HepG2 (cell line): Measurements from ENCODE around the gene CAB39. TPM values are rescaled to one million over a fixed set of nuclear protein-coding genes. Genes with fewer than 3 reads are reported as not detected.

Experiments
- ATAC-seq: fragments of 200-7000 bp; cut with Tn5 transposase; 3 replicates; pipeline ENCODE4 v1.9.1; 2020; ENCODE audit warnings: mild to moderate bottlenecking, moderate library complexity
- BruUV-seq: library from RNA; stranded (reverse); fragments of 400-500 nt; replicated peaks from 2 replicates; lab custom pipeline; 2021; lab: Mats Ljungman, UMichigan
- CTCF ChIA-PET: fragments of 300-600 bp; formaldehyde crosslinking; extraction: SDS; loops from one replicate; lab custom pipeline; 2021; ENCODE audit warnings: low total read pairs, inconsistent platforms, low intra/inter-chr PET ratio; lab: Yijun Ruan, JAX
- POLR2A ChIA-PET: fragments of 350-600 bp; sonication (Branson Sonifier 250); formaldehyde crosslinking; loops from one replicate; lab custom pipeline; 2020; ENCODE audit warnings: antibody characterized with exemption, inconsistent platforms; lab: Yijun Ruan, JAX
- DNase-seq: peaks from one replicate; pipeline ENCODE4 v3.0.0-alpha.2; 2015; ENCODE audit warnings: low spot score
- FAIRE-seq: peaks from 3 replicates; lab custom pipeline; 2011; peaks lifted over from hg19 to GRCh38; lab: Jason Lieb, UNC
- H2AFZ ChIP-seq: one replicate; pipeline ENCODE4 v1.6.1; 2011; ENCODE audit warnings: low read length, inconsistent platforms
- H3K27ac ChIP-seq: fragments of 300-600 bp; 3 replicates; pipeline ENCODE4 v1.8.0; 2011; ENCODE audit warnings: mixed run types, mild to moderate bottlenecking, mixed read lengths, low read length, inconsistent platforms; ENCODE audit not compliant: insufficient read depth; ENCODE audit errors: extremely low read length
- H3K27me3 ChIP-seq, 2 experiments: fragments of 200-600 bp in 1 of 2; 2 replicates in 1 of 2; 3 replicates in 1 of 2; pipeline versions ENCODE4 v1.6.0 to v1.8.0; 2011; ENCODE audit warnings: low read length in 2 of 2, mild to moderate bottlenecking in 2 of 2, moderate library complexity in 2 of 2, inconsistent platforms in 1 of 2; ENCODE audit not compliant: insufficient read depth in 2 of 2, control insufficient read depth in 1 of 2
- H3K36me3 ChIP-seq, 2 experiments: fragments of 200-600 bp in 1 of 2; replicated peaks in 1 of 2; 2 replicates in 1 of 2; 3 replicates in 1 of 2; pipeline versions ENCODE4 v1.5.1 to v1.8.0; 2011; ENCODE audit warnings: low read length in 2 of 2, inconsistent platforms in 1 of 2; ENCODE audit not compliant: insufficient read depth in 2 of 2, control insufficient read depth in 1 of 2
- H3K4me1 ChIP-seq: 2 replicates; pipeline ENCODE4 v1.5.1; 2012; ENCODE audit warnings: low read length, inconsistent platforms; ENCODE audit not compliant: insufficient read depth
- H3K4me2 ChIP-seq: 2 replicates; pipeline ENCODE4 v1.6.0; 2011; ENCODE audit warnings: low read depth, low read length, inconsistent platforms
- H3K4me3 ChIP-seq, 3 experiments: fragments of 200-600 bp in 1 of 3; sonication (generic), shearing (Covaris generic) in 1 of 3; replicated peaks in 1 of 3; 2 replicates each; pipeline ENCODE4 v1.5.1; 2011 to 2016; ENCODE audit warnings: low read length in 3 of 3, inconsistent platforms in 2 of 3, low read depth in 2 of 3, mild to moderate bottlenecking in 2 of 3, control low read depth in 1 of 3, mixed read lengths in 1 of 3; ENCODE audit not compliant: insufficient read depth in 1 of 3
- H3K79me2 ChIP-seq: one replicate; pipeline ENCODE4 v1.6.1; 2011; ENCODE audit warnings: low read length, inconsistent platforms; ENCODE audit not compliant: insufficient read depth
- H3K9ac ChIP-seq: 2 replicates; pipeline ENCODE4 v1.6.0; 2011; ENCODE audit warnings: mild to moderate bottlenecking, low read depth, low read length, inconsistent platforms; ENCODE audit not compliant: insufficient read depth
- H3K9me3 ChIP-seq: 2 replicates; pipeline ENCODE4 v1.5.1; 2012; ENCODE audit warnings: mild to moderate bottlenecking, low read length
- H4K20me1 ChIP-seq: 2 replicates; pipeline ENCODE4 v1.6.0; 2011; ENCODE audit warnings: inconsistent platforms, mild to moderate bottlenecking, low read length, moderate library complexity; ENCODE audit not compliant: insufficient read depth
- MAFK ChIP-seq, 2 experiments: IDR thresholded peaks in 1 of 2; conservative IDR thresholded peaks in 1 of 2; 2 replicates each; pipeline ENCODE4 v1.6.1; 2011; ENCODE audit warnings: improper control_type of control experiment in 2 of 2, low read length in 2 of 2
- THAP11 ChIP-seq: IDR thresholded peaks from 2 replicates; pipeline ENCODE4 v1.6.1; 2016; ENCODE audit warnings: missing biosample characterization, missing genetic modification reagents
- ZBTB42 ChIP-seq: sonication (generic); formaldehyde crosslinking; IDR thresholded peaks from 2 replicates; pipeline ENCODE4 v1.5.0; 2020; ENCODE audit warnings: mild to moderate bottlenecking, missing genetic modification reagents
- ZNF674 ChIP-seq: sonication (generic); formaldehyde crosslinking; IDR thresholded peaks from 2 replicates; pipeline ENCODE4 v1.5.0; 2020; ENCODE audit warnings: low read depth, mild to moderate bottlenecking, missing genetic modification reagents
- WGBS: methylation state at CpG from one replicate; pipeline ENCODE4 v1.1.6; 2017; ENCODE audit warnings: low lambda C conversion rate; 5-methylcytosine and 5-hydroxymethylcytosine counted together
- in situ Hi-C: cut with HindIII; loops from 2 replicates; pipeline ENCODE4 v1.10.0; 2017; ENCODE audit warnings: low pct_unique_long_range_greater_than_20kb; ENCODE audit not compliant: extremely low pct_ligation_motif_present
- intact Hi-C: fragments of 100-400 bp; cut with micrococcal nuclease; formaldehyde crosslinking; loops from one replicate; pipeline ENCODE4 v1.10.0; 2022; ENCODE audit not compliant: unreplicated experiment
- polyA plus RNA-seq, 8 experiments: library from polyadenylated mRNA; depleted of rRNA in 3 of 8; stranded (reverse) in 7 of 8; unstranded in 1 of 8; fragments of >200 nt; fragmentation: Illumina TruSeq in 4 of 8; extraction: Trizol in 4 of 8; gene quantifications; 2 replicates each; pipeline versions ENCODE4 v1.2.1 to v1.2.3, GENCODE V29; 2011 to 2016; ENCODE audit warnings: low read depth in 4 of 8, missing spikeins in 1 of 8, mixed read lengths in 1 of 8; ENCODE audit not compliant: insufficient read depth in 1 of 8
- total RNA-seq, 5 experiments: library from RNA; depleted of rRNA; stranded (reverse); fragments of >200 nt; fragmentation: Illumina TruSeq; extraction: Trizol; gene quantifications; 2 replicates each; pipeline ENCODE4 v1.2.3, GENCODE V29; 2016; ENCODE audit warnings: low read depth in 1 of 5
- TF ChIP-seq, protein P1 (sequence below): sonication (generic); formaldehyde crosslinking; conservative IDR thresholded peaks from 2 replicates; pipeline ENCODE4 v1.5.0; 2020; ENCODE audit warnings: missing genetic modification reagents
- TF ChIP-seq, protein P2 (sequence below): sonication (generic); formaldehyde crosslinking; IDR thresholded peaks from 2 replicates; pipeline ENCODE4 v1.4.0; 2020; ENCODE audit warnings: missing genetic modification reagents, borderline replicate concordance
- TF ChIP-seq, protein P3 (sequence below), 2 experiments: IDR thresholded peaks; 2 replicates each; pipeline ENCODE4 v1.6.1; 2011 to 2012; ENCODE audit warnings: low read length in 2 of 2, borderline replicate concordance in 1 of 2, low read depth in 1 of 2, mild to moderate bottlenecking in 1 of 2, moderate library complexity in 1 of 2

The CAB39 gene
- total and polyA plus RNA-seq, 2 of the 13 experiments (the other 11 are each of a cell fraction or from before 2014, with no cell fraction given): 19.3 to 45.3 TPM

DNA sequence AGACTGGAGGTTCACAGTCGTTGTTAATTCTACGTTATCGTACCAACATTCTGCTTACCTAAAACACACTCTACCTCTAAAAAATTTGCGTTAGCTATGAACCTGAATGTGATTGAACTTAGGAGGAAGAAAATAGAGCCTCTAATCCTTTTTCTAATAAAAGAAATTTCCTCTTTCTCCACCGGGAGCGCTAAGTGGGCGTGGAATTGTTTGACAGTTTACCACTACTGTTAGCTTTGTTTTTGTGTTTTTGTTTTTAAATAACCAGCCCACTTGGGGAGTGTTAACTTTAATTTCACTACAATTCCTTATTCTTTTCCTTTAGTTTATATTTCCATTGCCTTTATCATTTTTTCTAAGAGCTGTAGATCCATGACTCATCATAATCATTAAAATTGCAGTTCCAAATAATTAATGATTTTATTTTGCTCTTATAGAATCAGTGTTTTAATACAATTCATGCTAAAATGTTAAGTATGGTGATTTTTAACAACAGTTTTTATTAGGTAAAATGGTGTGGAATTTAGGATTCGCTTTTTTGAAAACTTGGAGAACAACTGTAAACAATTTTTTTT is 97.1 kb downstream of the CAB39 start:
- H4K20me1 ChIP-seq: no peaks in the 10 kb centered on the region
- ChIA-PET CTCF (no interaction called here), POLR2A (no interaction called here)
- peaks cover 12 to 38% of the 10 kb centered on the region in 2 experiments for H3K36me3 ChIP-seq
- H3K4me2 ChIP-seq: no peak overlapping the region
- FAIRE-seq: no peak
- H3K4me1 ChIP-seq: no peaks in the 10 kb centered on the region
- H3K9me3 ChIP-seq: no peaks in the 10 kb centered on the region
- intact Hi-C loops (no loop called here), in situ Hi-C loops (loop anchor here (25.0 kb wide), 1 partner anchor 797 kb away; no protein-coding TSS in a partner anchor)
- WGBS: 95% methylated on average over 8 of the region's 8 CpGs
- no TSS peak for BruUV-seq
- no peak for DNase-seq
- H3K9ac ChIP-seq: no peak overlapping the region
- TF ChIP-seq THAP11 (CRISPR knock-in tag): no peak
- TF ChIP-seq, protein P1, sequence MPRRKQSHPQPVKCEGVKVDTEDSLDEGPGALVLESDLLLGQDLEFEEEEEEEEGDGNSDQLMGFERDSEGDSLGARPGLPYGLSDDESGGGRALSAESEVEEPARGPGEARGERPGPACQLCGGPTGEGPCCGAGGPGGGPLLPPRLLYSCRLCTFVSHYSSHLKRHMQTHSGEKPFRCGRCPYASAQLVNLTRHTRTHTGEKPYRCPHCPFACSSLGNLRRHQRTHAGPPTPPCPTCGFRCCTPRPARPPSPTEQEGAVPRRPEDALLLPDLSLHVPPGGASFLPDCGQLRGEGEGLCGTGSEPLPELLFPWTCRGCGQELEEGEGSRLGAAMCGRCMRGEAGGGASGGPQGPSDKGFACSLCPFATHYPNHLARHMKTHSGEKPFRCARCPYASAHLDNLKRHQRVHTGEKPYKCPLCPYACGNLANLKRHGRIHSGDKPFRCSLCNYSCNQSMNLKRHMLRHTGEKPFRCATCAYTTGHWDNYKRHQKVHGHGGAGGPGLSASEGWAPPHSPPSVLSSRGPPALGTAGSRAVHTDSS (CRISPR knock-in tag): no peak
- no peak for TF ChIP-seq ZBTB42
- TF ChIP-seq, protein P2, sequence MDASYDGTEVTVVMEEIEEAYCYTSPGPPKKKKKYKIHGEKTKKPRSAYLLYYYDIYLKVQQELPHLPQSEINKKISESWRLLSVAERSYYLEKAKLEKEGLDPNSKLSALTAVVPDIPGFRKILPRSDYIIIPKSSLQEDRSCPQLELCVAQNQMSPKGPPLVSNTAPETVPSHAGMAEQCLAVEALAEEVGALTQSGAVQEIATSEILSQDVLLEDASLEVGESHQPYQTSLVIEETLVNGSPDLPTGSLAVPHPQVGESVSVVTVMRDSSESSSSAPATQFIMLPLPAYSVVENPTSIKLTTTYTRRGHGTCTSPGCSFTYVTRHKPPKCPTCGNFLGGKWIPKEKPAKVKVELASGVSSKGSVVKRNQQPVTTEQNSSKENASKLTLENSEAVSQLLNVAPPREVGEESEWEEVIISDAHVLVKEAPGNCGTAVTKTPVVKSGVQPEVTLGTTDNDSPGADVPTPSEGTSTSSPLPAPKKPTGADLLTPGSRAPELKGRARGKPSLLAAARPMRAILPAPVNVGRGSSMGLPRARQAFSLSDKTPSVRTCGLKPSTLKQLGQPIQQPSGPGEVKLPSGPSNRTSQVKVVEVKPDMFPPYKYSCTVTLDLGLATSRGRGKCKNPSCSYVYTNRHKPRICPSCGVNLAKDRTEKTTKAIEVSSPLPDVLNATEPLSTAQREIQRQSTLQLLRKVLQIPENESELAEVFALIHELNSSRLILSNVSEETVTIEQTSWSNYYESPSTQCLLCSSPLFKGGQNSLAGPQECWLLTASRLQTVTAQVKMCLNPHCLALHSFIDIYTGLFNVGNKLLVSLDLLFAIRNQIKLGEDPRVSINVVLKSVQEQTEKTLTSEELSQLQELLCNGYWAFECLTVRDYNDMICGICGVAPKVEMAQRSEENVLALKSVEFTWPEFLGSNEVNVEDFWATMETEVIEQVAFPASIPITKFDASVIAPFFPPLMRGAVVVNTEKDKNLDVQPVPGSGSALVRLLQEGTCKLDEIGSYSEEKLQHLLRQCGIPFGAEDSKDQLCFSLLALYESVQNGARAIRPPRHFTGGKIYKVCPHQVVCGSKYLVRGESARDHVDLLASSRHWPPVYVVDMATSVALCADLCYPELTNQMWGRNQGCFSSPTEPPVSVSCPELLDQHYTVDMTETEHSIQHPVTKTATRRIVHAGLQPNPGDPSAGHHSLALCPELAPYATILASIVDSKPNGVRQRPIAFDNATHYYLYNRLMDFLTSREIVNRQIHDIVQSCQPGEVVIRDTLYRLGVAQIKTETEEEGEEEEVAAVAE (CRISPR knock-in tag): no peak
- TF ChIP-seq ZNF674 (CRISPR knock-in tag): no peak
- TF ChIP-seq, protein P3, sequence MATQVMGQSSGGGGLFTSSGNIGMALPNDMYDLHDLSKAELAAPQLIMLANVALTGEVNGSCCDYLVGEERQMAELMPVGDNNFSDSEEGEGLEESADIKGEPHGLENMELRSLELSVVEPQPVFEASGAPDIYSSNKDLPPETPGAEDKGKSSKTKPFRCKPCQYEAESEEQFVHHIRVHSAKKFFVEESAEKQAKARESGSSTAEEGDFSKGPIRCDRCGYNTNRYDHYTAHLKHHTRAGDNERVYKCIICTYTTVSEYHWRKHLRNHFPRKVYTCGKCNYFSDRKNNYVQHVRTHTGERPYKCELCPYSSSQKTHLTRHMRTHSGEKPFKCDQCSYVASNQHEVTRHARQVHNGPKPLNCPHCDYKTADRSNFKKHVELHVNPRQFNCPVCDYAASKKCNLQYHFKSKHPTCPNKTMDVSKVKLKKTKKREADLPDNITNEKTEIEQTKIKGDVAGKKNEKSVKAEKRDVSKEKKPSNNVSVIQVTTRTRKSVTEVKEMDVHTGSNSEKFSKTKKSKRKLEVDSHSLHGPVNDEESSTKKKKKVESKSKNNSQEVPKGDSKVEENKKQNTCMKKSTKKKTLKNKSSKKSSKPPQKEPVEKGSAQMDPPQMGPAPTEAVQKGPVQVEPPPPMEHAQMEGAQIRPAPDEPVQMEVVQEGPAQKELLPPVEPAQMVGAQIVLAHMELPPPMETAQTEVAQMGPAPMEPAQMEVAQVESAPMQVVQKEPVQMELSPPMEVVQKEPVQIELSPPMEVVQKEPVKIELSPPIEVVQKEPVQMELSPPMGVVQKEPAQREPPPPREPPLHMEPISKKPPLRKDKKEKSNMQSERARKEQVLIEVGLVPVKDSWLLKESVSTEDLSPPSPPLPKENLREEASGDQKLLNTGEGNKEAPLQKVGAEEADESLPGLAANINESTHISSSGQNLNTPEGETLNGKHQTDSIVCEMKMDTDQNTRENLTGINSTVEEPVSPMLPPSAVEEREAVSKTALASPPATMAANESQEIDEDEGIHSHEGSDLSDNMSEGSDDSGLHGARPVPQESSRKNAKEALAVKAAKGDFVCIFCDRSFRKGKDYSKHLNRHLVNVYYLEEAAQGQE (IDR thresholded peaks at IDR 0.05; ENCODE audit: borderline replicate concordance in 1 of 2, low read depth in 1 of 2, low read length in 2 of 2): no peak
- TF ChIP-seq MAFK (conservative IDR thresholded peaks at IDR 0.05 in 1 of 2, IDR thresholded peaks at IDR 0.05 in 1 of 2; ENCODE audit: low read length in 2 of 2): peak in 1 of 2 experiments; percentile 51; a peak in 2 of 4 replicates
- H3K4me3 ChIP-seq: no peak overlapping the region
- H3K27me3 ChIP-seq: no peaks in the 10 kb centered on the region
- ATAC-seq: peak; percentile 27; the same call in 2 of the 3 replicates
- H2AFZ ChIP-seq: no peak overlapping the region
- H3K27ac ChIP-seq: no peak overlapping the region
- H3K79me2 ChIP-seq: no peaks in the 10 kb centered on the region
